Left kidney (tissue), 2 donors: ENCODE results near the gene HOXA6. TPM values are rescaled to one million over a fixed set of nuclear protein-coding genes. Genes with fewer than 3 reads are reported as not detected.

Experiments used
- DNase-seq: peaks from one replicate; pipeline ENCODE4 v3.0.0-alpha.2; 2013
- polyA plus RNA-seq: library from polyadenylated mRNA; unstranded; fragments of 120-200 nt; gene quantifications from one replicate; pipeline ENCODE4 v1.2.1, GENCODE V29; 2013; ENCODE audit not compliant: insufficient read length

The HOXA6 gene
- polyA plus RNA-seq, 1 donor: 26.5 TPM

DNA sequence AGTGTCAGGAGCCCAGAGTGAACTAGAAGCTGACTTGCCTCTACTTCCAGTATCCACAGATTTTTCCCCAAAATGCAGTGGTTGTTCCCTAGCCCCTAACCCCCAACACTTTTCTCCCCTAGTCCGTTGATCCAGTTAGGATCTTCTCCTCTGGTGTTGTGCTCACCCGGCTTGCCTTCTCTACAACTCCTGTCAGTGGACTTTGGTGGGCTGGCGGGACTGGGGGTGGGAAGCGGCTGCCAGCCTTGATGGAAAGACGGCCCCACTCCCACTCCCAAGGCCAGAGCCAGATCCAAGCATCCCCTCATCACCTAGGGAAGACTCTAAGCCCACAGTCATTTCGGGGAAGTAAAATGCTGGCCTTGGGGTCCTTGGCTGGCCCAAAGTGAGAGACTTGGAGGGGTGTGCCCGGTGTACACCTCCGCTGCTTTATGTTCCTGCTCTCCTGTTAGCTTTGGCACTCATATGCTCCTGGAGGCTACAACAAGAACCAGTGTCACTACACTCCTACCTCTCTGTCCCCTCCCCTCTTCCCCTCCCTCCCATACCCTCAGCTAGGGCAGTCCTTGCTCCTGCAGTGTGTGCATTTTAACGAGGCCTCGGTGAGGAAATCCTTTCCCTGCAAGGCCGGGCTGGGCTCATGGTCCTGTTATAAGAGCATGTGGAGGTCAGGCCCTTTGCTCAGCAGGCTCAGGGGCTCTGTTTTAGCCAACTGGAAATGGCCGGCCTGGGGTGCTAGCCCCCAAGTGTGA lies 27.5 kb upstream of the HOXA6 start:
- no peak for DNase-seq

DNA sequence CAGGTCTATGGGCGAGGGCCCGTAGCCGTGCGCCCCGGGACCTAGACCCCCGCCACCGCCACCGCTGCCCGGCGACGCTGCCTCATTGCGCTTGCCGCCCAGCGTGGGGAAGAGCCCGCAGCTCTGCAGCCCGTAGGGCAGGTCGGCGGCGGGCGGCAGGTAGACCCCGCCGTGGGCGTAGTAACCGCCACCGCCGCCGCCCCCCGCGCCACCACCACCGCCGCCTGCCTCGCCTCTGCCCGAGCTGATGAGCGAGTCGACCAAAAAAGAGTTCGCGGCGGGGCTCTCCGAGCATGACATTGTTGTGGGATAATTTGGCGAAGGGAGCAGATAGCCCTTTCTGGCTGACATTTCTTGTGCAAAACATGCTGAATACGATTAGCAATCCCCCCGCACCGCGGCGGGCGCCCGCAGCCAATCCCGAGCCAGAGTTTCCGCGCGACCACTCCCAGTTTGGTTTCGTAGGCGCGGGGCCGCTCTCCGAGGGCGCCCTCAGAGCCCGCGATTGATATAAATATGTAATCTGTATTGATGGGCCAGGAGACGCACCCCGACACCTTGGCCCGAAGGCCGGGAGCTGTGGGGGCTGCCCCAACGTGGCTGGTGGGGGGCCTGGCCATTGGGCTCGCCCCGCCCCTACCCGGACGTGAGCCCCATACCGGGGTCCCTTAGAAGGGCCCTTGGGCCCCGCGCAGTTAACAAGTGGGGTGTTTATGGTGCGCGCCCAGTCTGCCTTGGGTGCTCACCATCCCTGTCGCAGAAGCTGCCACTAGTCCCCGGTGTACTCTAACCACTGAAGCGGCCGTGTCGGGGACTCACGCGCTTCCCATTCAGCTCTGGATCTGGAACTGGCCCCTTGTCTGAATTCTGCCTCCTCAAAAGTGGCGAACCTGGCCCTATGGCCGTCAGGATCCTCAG lies 26.6 kb upstream of the HOXA6 start, which contains the start of gene HOXA10:
Gene HOXA10 (minus strand): TSS at position 365 of the 918 bp plus-strand sequence. CDS start 14 bp downstream, at position 351.
- DNase-seq: peak; percentile 84

DNA sequence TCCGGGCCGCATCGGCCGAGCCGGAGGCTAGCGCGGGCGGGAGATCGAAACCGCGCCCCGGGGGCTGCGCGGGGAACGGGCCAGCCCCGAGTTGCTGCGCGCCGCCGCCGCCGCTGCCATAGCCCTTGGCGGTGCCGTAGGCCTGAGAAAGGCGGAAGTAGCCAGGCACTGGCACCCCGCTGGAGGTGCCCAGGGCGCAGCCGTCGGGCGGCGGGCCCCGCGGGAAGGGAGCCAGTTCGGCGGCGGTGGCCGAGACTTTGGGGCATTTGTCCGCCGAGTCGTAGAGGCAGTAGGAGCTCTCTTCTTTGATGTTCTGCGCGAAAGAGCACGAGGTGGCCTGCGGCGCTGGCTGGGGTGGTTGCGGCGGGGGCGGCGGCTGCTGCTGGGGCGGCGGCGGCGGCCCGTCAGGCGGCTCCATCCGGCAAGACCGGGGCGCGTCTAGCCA lies 26.0 kb upstream of the HOXA6 start:
- no peak for DNase-seq

DNA sequence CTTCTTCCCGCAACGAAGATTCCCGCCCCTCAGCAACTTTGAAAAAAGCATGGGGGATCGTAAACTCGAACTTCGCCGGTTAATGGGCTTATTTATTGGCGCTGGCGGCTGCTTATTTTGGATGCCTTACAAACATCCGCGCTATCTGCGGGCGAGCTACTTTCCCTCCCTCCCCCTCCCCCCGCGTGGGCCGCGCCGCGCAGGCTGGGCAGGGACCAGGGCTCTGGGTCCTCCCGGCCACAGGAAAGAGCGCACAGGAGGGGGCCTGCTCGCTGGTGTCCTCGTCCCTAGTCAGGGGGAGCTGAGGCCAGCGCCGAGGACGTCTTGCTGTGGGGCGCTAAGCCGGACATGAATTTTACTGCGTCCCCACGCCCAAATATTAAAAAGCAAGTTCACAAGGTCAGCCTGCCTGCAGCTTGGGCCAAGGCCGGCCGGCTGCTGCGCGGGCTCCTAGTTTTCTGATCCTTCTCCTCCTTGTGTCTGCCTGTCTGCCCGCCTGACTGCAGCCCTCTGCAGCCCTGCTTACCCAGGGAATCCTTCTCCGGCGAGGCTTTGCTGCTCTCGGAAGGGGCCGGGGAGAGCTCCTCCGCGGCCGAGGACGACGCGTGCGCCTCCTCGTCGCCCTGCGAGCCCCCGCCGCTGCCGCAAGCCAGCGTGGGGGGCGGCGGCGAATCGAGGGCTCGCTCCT lies 25.4 kb upstream of the HOXA6 start:
- DNase-seq: peak; percentile 83

DNA sequence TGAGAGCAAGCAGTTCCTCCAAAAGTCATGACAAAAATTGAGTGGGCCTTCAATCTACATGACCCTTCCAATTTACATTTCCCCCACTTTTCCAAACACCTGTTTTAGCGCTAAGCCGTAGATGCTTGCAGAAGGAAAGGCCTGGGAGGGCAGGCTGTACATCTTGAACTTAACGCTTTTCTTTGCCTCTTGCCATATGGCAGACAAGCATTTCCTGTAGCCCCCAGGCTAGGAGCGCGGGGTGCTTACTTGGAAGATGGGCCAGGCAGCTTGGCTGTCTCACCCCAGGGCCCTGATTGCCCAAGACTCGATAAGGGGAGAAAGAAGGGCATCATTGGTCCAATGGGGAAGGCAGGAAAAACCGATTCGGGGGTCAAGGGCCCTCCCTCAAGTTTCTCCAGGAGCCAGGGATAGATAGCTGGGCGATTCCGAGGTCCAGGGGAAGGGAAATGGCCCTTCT lies 24.8 kb upstream of the HOXA6 start:
- no peak for DNase-seq

GRCh38 chr7:27171637-27172314 lies 24.2 kb upstream of the HOXA6 start:
- DNase-seq: no peak

GRCh38 chr7:27171325-27171636 lies 23.7 kb upstream of the HOXA6 start:
- no peak for DNase-seq

- DNase-seq: no peak
These were observed 23.1 kb upstream of the HOXA6 start for GRCh38 chr7:27170426-27171324.

- no peak for DNase-seq
These were observed 22.3 kb upstream of the HOXA6 start for GRCh38 chr7:27169658-27170425.

DNA sequence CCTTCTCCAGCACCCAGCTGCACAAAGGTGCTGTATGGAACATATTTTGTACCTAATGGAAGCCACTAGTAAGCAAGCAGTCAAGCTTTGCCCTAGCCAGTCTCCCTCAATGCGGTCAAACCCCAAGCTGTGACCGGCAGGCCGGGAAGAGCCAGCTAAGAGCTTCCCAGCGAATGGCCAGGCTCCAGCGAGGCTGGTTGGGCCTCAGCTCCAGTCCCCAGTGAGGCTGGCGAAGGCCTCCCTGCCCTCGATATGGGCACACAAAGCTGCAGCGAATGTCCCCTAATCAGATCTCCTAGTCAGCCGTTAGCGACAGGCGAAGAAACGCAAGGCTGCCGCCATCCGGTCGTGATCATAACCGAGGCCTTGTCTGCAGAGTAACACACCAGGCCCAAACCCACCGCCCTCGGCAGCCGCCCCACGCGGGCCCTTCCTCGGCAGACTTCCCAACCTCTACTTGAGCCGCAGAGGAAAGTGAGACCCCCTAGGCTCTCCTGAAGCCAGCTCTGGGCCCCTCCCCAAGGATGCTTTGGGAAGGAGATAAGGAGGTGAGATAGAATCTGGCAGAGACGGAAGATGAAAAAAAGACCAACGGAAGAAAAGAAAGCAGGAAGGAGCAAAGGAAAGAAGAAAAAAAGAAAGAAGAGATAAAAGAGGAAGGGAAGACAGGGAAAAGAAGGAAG lies 20.8 kb upstream of the HOXA6 start:
- no peak for DNase-seq

GRCh38 chr7:27167916-27168264 lies 20.3 kb upstream of the HOXA6 start:
- DNase-seq: no peak

- DNase-seq: no peak
These were observed 19.2 kb upstream of the HOXA6 start for GRCh38 chr7:27166531-27167505.

DNA sequence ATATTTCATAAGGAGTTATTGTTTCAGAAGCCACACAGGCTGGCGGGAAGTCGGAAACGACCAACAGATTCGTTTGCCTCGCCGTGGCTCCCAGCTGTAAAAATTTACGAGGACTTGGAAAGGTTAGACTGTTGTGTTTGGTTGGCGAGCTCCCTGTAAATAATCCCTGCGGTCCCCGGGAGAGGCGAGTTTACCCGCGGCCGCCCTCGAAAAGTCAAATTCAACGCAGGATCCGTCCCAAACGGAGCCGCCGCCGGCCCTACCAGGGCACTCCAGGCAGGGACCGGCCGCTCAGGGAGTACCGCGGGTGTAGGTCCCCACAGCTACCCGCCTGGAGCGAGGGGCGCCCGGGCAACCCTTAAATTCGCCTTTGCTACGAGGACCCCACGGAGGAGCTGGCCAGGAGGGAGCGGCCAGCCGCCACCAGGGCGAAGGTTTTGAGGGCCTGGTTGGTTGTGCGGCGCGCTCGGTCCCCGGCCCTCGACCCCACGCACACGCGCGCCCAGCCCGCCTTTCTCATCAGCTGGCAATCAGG lies 18.5 kb upstream of the HOXA6 start:
- peak; percentile 91 for DNase-seq

- peak; percentile 93 for DNase-seq
These were observed 17.8 kb upstream of the HOXA6 start, which contains the start of gene HOXA9 for GRCh38 chr7:27165089-27165995. Gene HOXA9, minus strand, starts transcription at chr7:27165537. Its CDS starts 80 bp downstream, at chr7:27165457.

- no peak for DNase-seq
These were observed 17.0 kb upstream of the HOXA6 start for GRCh38 chr7:27164367-27165088.

- DNase-seq: no peak
These were observed 16.4 kb upstream of the HOXA6 start for GRCh38 chr7:27164045-27164366.
